ENCODE results near the gene WNK3.

The WNK3 gene

GRCh38 chrX:54246866-54247265 lies 111.0 kb downstream of the WNK3 start:
- no peak for DNase-seq (ENCODE audit: extremely low read depth in 1 of 2, low read depth in 1 of 2)

- no peak for DNase-seq (ENCODE audit: extremely low read depth in 1 of 2, low read depth in 1 of 2)
Measured at GRCh38 chrX:54238588-54238987, 119.3 kb downstream of the WNK3 start.

- no peak for DNase-seq (ENCODE audit: extremely low read depth in 1 of 2, low read depth in 1 of 2)
Measured at GRCh38 chrX:54237014-54237413, 120.8 kb downstream of the WNK3 start.

- DNase-seq (ENCODE audit: extremely low read depth in 1 of 2, low read depth in 1 of 2) = no peak
Measured at GRCh38 chrX:54230435-54231148, 127.3 kb downstream of the WNK3 start.

- DNase-seq (ENCODE audit: extremely low read depth in 1 of 2, low read depth in 1 of 2) = no peak
Measured at GRCh38 chrX:54223581-54223980, 134.3 kb downstream of the WNK3 start.

GRCh38 chrX:54213603-54214002 lies 144.2 kb downstream of the WNK3 start:
- DNase-seq (ENCODE audit: extremely low read depth in 1 of 2, low read depth in 1 of 2) = no peak

- DNase-seq (ENCODE audit: extremely low read depth in 1 of 2, low read depth in 1 of 2) = no peak
Measured at GRCh38 chrX:54208531-54208930, 149.3 kb downstream of the WNK3 start.

- no peak for DNase-seq (ENCODE audit: extremely low read depth in 1 of 2, low read depth in 1 of 2)
Measured at GRCh38 chrX:54198262-54198661, 159.6 kb downstream of the WNK3 start.

GRCh38 chrX:54194982-54195588 lies 162.8 kb downstream of the WNK3 start:
- DNase-seq (ENCODE audit: extremely low read depth in 1 of 2, low read depth in 1 of 2) = no peak

- no peak for DNase-seq (ENCODE audit: extremely low read depth in 1 of 2, low read depth in 1 of 2)
Measured at GRCh38 chrX:54193085-54193821, 164.6 kb downstream of the WNK3 start.

- DNase-seq (ENCODE audit: extremely low read depth in 1 of 2, low read depth in 1 of 2) = no peak
Measured at GRCh38 chrX:54184474-54184873, 173.4 kb downstream of the WNK3 start.

GRCh38 chrX:54182864-54183613 lies 174.8 kb downstream of the WNK3 start, which contains the start of gene FAM120C:
Gene FAM120C, minus strand, starts transcription at chrX:54183254. Its CDS starts 56 bp downstream, at chrX:54183198.
- DNase-seq (ENCODE audit: extremely low read depth in 1 of 2, low read depth in 1 of 2) = peak in 1 of 2 donors; percentile 33

- DNase-seq (ENCODE audit: extremely low read depth in 1 of 2, low read depth in 1 of 2) = peak in 1 of 2 donors; percentile 42
Measured at GRCh38 chrX:54182194-54182863, 175.5 kb downstream of the WNK3 start.

- DNase-seq (ENCODE audit: extremely low read depth in 1 of 2, low read depth in 1 of 2) = no peak
Measured at GRCh38 chrX:54181202-54181953, 176.5 kb downstream of the WNK3 start.

- no peak for DNase-seq (ENCODE audit: extremely low read depth in 1 of 2, low read depth in 1 of 2)
Measured at GRCh38 chrX:54180403-54180802, 177.4 kb downstream of the WNK3 start.

GRCh38 chrX:54178100-54178940 lies 179.5 kb downstream of the WNK3 start:
- DNase-seq (ENCODE audit: extremely low read depth in 1 of 2, low read depth in 1 of 2) = no peak

GRCh38 chrX:54177306-54177705 lies 180.5 kb downstream of the WNK3 start:
- DNase-seq (ENCODE audit: extremely low read depth in 1 of 2, low read depth in 1 of 2) = no peak

GRCh38 chrX:54173791-54174190 lies 184.1 kb downstream of the WNK3 start:
- no peak for DNase-seq (ENCODE audit: extremely low read depth in 1 of 2, low read depth in 1 of 2)

GRCh38 chrX:54172455-54172854 lies 185.4 kb downstream of the WNK3 start:
- DNase-seq (ENCODE audit: extremely low read depth in 1 of 2, low read depth in 1 of 2) = no peak
